T-cell (primary cell): ENCODE data around the gene ARHGEF28. TPM values are rescaled to one million over a fixed set of nuclear protein-coding genes. Genes with fewer than 3 reads are reported as not detected.

ENCODE experiments used
- ATAC-seq, 4 experiments: fragments of 200-7000 bp in 3 of 4; fragments of 150-1000 bp in 1 of 4; cut with Tn5 transposase; replicated peaks in 1 of 4; 1 replicate in 3 of 4; 2 replicates in 1 of 4; pipeline ENCODE4 v1.10.0; 2021; ENCODE audit warnings: moderate library complexity in 3 of 4, mild to moderate bottlenecking in 2 of 4, moderate number of reproducible peaks in 1 of 4
- CTCF ChIA-PET, 2 donors: fragments of 300-600 bp; sonication (Branson Sonifier 250); formaldehyde crosslinking; loops; one replicate each; lab custom pipeline; 2022; ENCODE audit warnings: antibody characterized with exemption in 2 of 2; lab: Charles Lee
- POLR2A ChIA-PET, 2 donors: fragments of 300-600 bp; sonication (Branson Sonifier 250); formaldehyde crosslinking; loops; one replicate each; lab custom pipeline; 2022; ENCODE audit warnings: antibody characterized with exemption in 2 of 2; lab: Charles Lee
- DNase-seq, 35 experiments: peaks; one replicate each; pipeline versions ENCODE4 v3.0.0 to v3.0.0-alpha.2; 2013 to 2023
- H3K27ac ChIP-seq: one replicate; pipeline ENCODE4 v1.5.1; 2013; ENCODE audit warnings: low read length
- H3K27me3 ChIP-seq, 2 experiments: replicated peaks in 1 of 2; 1 replicate in 1 of 2; 2 replicates in 1 of 2; pipeline versions ENCODE4 v1.6.1 to v1.7.0; 2013; ENCODE audit warnings: low read length in 1 of 2, mixed read lengths in 1 of 2; ENCODE audit not compliant: control insufficient read depth in 2 of 2, insufficient read depth in 2 of 2; ENCODE audit errors: extremely low read depth in 1 of 2
- H3K36me3 ChIP-seq, 2 donors: 1 replicate in 1 of 2; 2 replicates in 1 of 2; pipeline versions ENCODE4 v1.6.1 to v1.7.0; 2013; ENCODE audit warnings: low read length in 1 of 2; ENCODE audit not compliant: control insufficient read depth in 2 of 2, insufficient read depth in 1 of 2; ENCODE audit errors: extremely low read depth in 1 of 2
- H3K4me1 ChIP-seq, 2 experiments: 1 replicate in 1 of 2; 2 replicates in 1 of 2; pipeline versions ENCODE4 v1.6.1 to v1.7.0; 2013; ENCODE audit warnings: low read length in 2 of 2, mixed read lengths in 1 of 2; ENCODE audit not compliant: insufficient read depth in 2 of 2, control insufficient read depth in 1 of 2; ENCODE audit errors: extremely low read depth in 1 of 2
- H3K4me3 ChIP-seq, 2 donors: 1 replicate in 1 of 2; 2 replicates in 1 of 2; pipeline versions ENCODE4 v1.5.1 to v1.7.0; 2013; ENCODE audit warnings: mild to moderate bottlenecking in 2 of 2, low read length in 1 of 2, moderate library complexity in 1 of 2; ENCODE audit not compliant: control insufficient read depth in 1 of 2; ENCODE audit errors: extremely low read depth in 1 of 2
- H3K9me3 ChIP-seq: 2 replicates; pipeline ENCODE4 v1.7.0; 2013
- H3K27ac Mint-ChIP-seq, 2 donors: one replicate each; pipeline ENCODE4 v1.8.0; 2020 to 2021; ENCODE audit warnings: mild to moderate bottlenecking in 2 of 2, mixed read lengths in 2 of 2
- H3K27me3 Mint-ChIP-seq, 2 donors: one replicate each; pipeline ENCODE4 v1.8.0; 2021 to 2022; ENCODE audit warnings: mixed read lengths in 2 of 2
- H3K36me3 Mint-ChIP-seq: one replicate; pipeline ENCODE4 v1.8.0; 2021; ENCODE audit warnings: mixed read lengths
- H3K4me1 Mint-ChIP-seq, 3 donors: one replicate each; pipeline ENCODE4 v1.8.0; 2020 to 2022; ENCODE audit warnings: mixed read lengths in 3 of 3, mild to moderate bottlenecking in 1 of 3
- H3K4me3 Mint-ChIP-seq, 3 donors: one replicate each; pipeline ENCODE4 v1.8.0; 2020 to 2022; ENCODE audit warnings: mild to moderate bottlenecking in 3 of 3, mixed read lengths in 3 of 3, moderate library complexity in 3 of 3
- H3K9me3 Mint-ChIP-seq, 3 donors: one replicate each; pipeline ENCODE4 v1.8.0; 2020 to 2022; ENCODE audit warnings: mixed read lengths in 3 of 3
- WGBS: methylation state at CpG from one replicate; pipeline ENCODE4 v1.1.5; 2013; ENCODE audit warnings: missing lambda C conversion rate; ENCODE audit not compliant: insufficient coverage; 5-methylcytosine and 5-hydroxymethylcytosine counted together
- total RNA-seq, 35 experiments: library from RNA in 6 of 35; stranded (reverse) in 6 of 35; fragments of 120-200 nt in 1 of 35; gene quantifications; one replicate each; pipeline versions ENCODE4 v1.2.1 to v1.2.4 and lab custom pipeline; 2013 to 2026

The ARHGEF28 gene
- total RNA-seq, 5 donors from 2014 or later (not counting 1 experiment from before 2014, with no cell fraction given) = 0.05 to 0.73 (median 0.36) TPM

- Mint-ChIP-seq H3K27ac (no peak overlapping the region), H3K9me3 (no peaks in the 10 kb centered on the region), H3K27me3 (peaks cover 34 to 37% of the 10 kb centered on the region in 2 donors), H3K4me3 (no peak overlapping the region), H3K4me1 (no peaks in the 10 kb centered on the region), H3K36me3 (no peaks in the 10 kb centered on the region)
- Histone ChIP-seq H3K27ac (no peak overlapping the region), H3K4me1 (no peaks in the 10 kb centered on the region), H3K9me3 (no peaks in the 10 kb centered on the region), H3K4me3 (no peak overlapping the region), H3K27me3 (peaks cover 0 to 3% of the 10 kb centered on the region in 2 experiments), H3K36me3 (no peaks in the 10 kb centered on the region)
- ChIA-PET POLR2A (no interaction called here), CTCF (no interaction called here)
- no peak for ATAC-seq
- DNase-seq = no peak
- WGBS = 96% methylated on average over 6 of the region's 6 CpGs
Measured at GRCh38 chr5:73892218-73892617, 266.2 kb downstream of the ARHGEF28 start.

- CTCF ChIA-PET = interaction anchor here in 1 of 2 donors (0.7 kb wide), 1 partner anchor 10 kb away, joined by 3 read pairs; no protein-coding TSS in a partner anchor
- H3K4me3 Mint-ChIP-seq = no peak overlapping the region
- Histone ChIP-seq H3K4me3 (no peak overlapping the region), H3K27me3 (peaks cover 0 to 3% of the 10 kb centered on the region in 2 experiments), H3K4me1 (no peaks in the 10 kb centered on the region), H3K9me3 (no peaks in the 10 kb centered on the region), H3K27ac (no peak overlapping the region), H3K36me3 (no peaks in the 10 kb centered on the region)
- DNase-seq (no peak), ATAC-seq (no peak)
- no peaks in the 10 kb centered on the region for H3K9me3 Mint-ChIP-seq
- POLR2A ChIA-PET = no interaction called here
- no peaks in the 10 kb centered on the region for H3K4me1 Mint-ChIP-seq
- H3K36me3 Mint-ChIP-seq = no peaks in the 10 kb centered on the region
- H3K27me3 Mint-ChIP-seq = peaks cover 31 to 36% of the 10 kb centered on the region in 2 donors
- no CpG with 5 or more reads among the region's 1 CpG for WGBS
- no peak overlapping the region for H3K27ac Mint-ChIP-seq
Measured at GRCh38 chr5:73892806-73893205, 266.8 kb downstream of the ARHGEF28 start.

GRCh38 chr5:73893813-73894212 is 267.8 kb downstream of the ARHGEF28 start:
- no peak for ATAC-seq
- no peaks in the 10 kb centered on the region for H3K36me3 ChIP-seq

GRCh38 chr5:73894860-73895259 is 268.9 kb downstream of the ARHGEF28 start:
- ATAC-seq (no peak), DNase-seq (no peak)
- no peak overlapping the region for H3K27ac Mint-ChIP-seq
- no peaks in the 10 kb centered on the region for H3K36me3 Mint-ChIP-seq
- ChIA-PET CTCF (interaction anchor here in 1 of 2 donors (0.5 kb wide), 1 partner anchor 26 kb away, joined by 4 read pairs; no protein-coding TSS in a partner anchor), POLR2A (no interaction called here)
- no peaks in the 10 kb centered on the region for H3K9me3 Mint-ChIP-seq
- H3K27me3 ChIP-seq = peaks cover 0 to 7% of the 10 kb centered on the region in 2 experiments
- no peaks in the 10 kb centered on the region for H3K4me1 Mint-ChIP-seq
- no peaks in the 10 kb centered on the region for H3K36me3 ChIP-seq
- H3K4me1 ChIP-seq = no peaks in the 10 kb centered on the region
- H3K27me3 Mint-ChIP-seq = peaks cover 30 to 36% of the 10 kb centered on the region in 2 donors
- H3K27ac ChIP-seq = no peak overlapping the region
- H3K9me3 ChIP-seq = no peaks in the 10 kb centered on the region
- H3K4me3 Mint-ChIP-seq = no peak overlapping the region
- H3K4me3 ChIP-seq = no peak overlapping the region
- WGBS = 93% methylated on average over 6 of the region's 6 CpGs

More at GRCh38 chr5:73893813-73894212, 267.8 kb downstream of the ARHGEF28 start:
- no peak overlapping the region for H3K27ac Mint-ChIP-seq
- peaks cover 0 to 3% of the 10 kb centered on the region in 2 experiments for H3K27me3 ChIP-seq
- H3K4me1 ChIP-seq = no peaks in the 10 kb centered on the region
- no peaks in the 10 kb centered on the region for H3K36me3 Mint-ChIP-seq
- H3K4me3 Mint-ChIP-seq = no peak overlapping the region
- ChIA-PET CTCF (interaction anchor here in 1 of 2 donors (0.7 kb wide), 1 partner anchor 9 kb away, joined by 3 read pairs; no protein-coding TSS in a partner anchor), POLR2A (no interaction called here)
- H3K4me1 Mint-ChIP-seq = no peaks in the 10 kb centered on the region
- DNase-seq = no peak
- H3K27ac ChIP-seq = no peak overlapping the region
- H3K4me3 ChIP-seq = no peak overlapping the region
- no peaks in the 10 kb centered on the region for H3K9me3 Mint-ChIP-seq
- no peaks in the 10 kb centered on the region for H3K9me3 ChIP-seq
- WGBS = no CpG with 5 or more reads among the region's 2 CpGs
- peaks cover 30% of the 10 kb centered on the region in 2 donors for H3K27me3 Mint-ChIP-seq

GRCh38 chr5:73895471-73895870 is 269.5 kb downstream of the ARHGEF28 start:
- Histone ChIP-seq H3K27ac (no peak overlapping the region), H3K36me3 (no peaks in the 10 kb centered on the region), H3K4me3 (no peak overlapping the region), H3K27me3 (peaks cover 0 to 7% of the 10 kb centered on the region in 2 experiments), H3K9me3 (no peaks in the 10 kb centered on the region), H3K4me1 (no peaks in the 10 kb centered on the region)
- H3K27me3 Mint-ChIP-seq = peaks cover 30 to 38% of the 10 kb centered on the region in 2 donors
- ChIA-PET CTCF (interaction anchor here in 1 of 2 donors (1.0 kb wide), 1 partner anchor 11 kb away, joined by 4 read pairs; no protein-coding TSS in a partner anchor), POLR2A (no interaction called here)
- WGBS = 64% methylated on average over 3 of the region's 4 CpGs
- H3K4me1 Mint-ChIP-seq = no peaks in the 10 kb centered on the region
- no peaks in the 10 kb centered on the region for H3K36me3 Mint-ChIP-seq
- no peak overlapping the region for H3K27ac Mint-ChIP-seq
- DNase-seq (no peak), ATAC-seq (no peak)
- no peak overlapping the region for H3K4me3 Mint-ChIP-seq
- no peaks in the 10 kb centered on the region for H3K9me3 Mint-ChIP-seq

- Mint-ChIP-seq H3K27me3 (peaks cover 32 to 44% of the 10 kb centered on the region in 2 donors), H3K36me3 (no peaks in the 10 kb centered on the region), H3K4me3 (no peak overlapping the region), H3K9me3 (no peaks in the 10 kb centered on the region), H3K27ac (no peak overlapping the region), H3K4me1 (no peaks in the 10 kb centered on the region)
- H3K4me3 ChIP-seq = no peak overlapping the region
- no peaks in the 10 kb centered on the region for H3K9me3 ChIP-seq
- H3K27ac ChIP-seq = no peak overlapping the region
- DNase-seq (no peak), ATAC-seq (no peak)
- ChIA-PET POLR2A (no interaction called here), CTCF (interaction anchor here in 1 of 2 donors (1.0 kb wide), 1 partner anchor 11 kb away, joined by 4 read pairs; no protein-coding TSS in a partner anchor)
- peaks cover 0 to 7% of the 10 kb centered on the region in 2 experiments for H3K27me3 ChIP-seq
- no peaks in the 10 kb centered on the region for H3K4me1 ChIP-seq
- H3K36me3 ChIP-seq = no peaks in the 10 kb centered on the region
- 79% methylated on average over 3 of the region's 3 CpGs for WGBS
Measured at GRCh38 chr5:73896097-73896496, 270.1 kb downstream of the ARHGEF28 start.
